ENCODE results near the gene CEP104.

DNA sequence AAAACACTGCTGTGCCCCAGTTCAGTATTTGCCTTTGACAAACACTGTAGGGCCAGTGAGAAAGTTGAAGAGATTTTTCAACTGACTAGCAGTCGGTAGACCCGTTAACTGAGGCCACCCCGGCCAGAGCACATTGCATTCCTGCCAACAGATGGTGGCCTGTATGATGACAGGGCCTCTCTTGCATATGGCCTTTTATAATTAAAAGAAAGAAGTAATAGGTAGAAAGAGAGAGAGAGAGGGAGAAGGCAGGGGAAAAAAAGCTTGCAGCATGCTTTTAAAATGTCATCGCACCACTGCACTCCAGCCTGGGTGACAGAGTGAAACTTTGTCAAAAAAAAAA is 47.8 kb upstream of the CEP104 start:
- TF ChIP-seq, protein P1, sequence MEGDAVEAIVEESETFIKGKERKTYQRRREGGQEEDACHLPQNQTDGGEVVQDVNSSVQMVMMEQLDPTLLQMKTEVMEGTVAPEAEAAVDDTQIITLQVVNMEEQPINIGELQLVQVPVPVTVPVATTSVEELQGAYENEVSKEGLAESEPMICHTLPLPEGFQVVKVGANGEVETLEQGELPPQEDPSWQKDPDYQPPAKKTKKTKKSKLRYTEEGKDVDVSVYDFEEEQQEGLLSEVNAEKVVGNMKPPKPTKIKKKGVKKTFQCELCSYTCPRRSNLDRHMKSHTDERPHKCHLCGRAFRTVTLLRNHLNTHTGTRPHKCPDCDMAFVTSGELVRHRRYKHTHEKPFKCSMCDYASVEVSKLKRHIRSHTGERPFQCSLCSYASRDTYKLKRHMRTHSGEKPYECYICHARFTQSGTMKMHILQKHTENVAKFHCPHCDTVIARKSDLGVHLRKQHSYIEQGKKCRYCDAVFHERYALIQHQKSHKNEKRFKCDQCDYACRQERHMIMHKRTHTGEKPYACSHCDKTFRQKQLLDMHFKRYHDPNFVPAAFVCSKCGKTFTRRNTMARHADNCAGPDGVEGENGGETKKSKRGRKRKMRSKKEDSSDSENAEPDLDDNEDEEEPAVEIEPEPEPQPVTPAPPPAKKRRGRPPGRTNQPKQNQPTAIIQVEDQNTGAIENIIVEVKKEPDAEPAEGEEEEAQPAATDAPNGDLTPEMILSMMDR (IDR thresholded peaks at IDR 0.05; ENCODE audit: poor library complexity): no peak
- no peak for TF ChIP-seq EZH2 (IDR thresholded peaks at IDR 0.05; ENCODE audit: borderline replicate concordance)
